Endothelial cell (in vitro differentiated cells): ENCODE measurements around the gene SYT3. TPM values are rescaled to one million over a fixed set of nuclear protein-coding genes. Genes with fewer than 3 reads are reported as not detected.
A peak's percentile ranks its signal among the peaks of the same experiment; 100 is the strongest.
"Not testable (repeated sequence)": the region's sequence is repeated elsewhere in the genome, so short reads cannot be mapped to it uniquely, and the experiment has no call there.

Experiments used
- DNase-seq: peaks from one replicate; pipeline ENCODE4 v3.0.0; 2021; ENCODE audit warnings: low spot score
- H3K27ac Mint-ChIP-seq: one replicate; pipeline ENCODE4 v1.8.0; 2021; ENCODE audit warnings: mixed read lengths, inconsistent platforms; ENCODE audit not compliant: unreplicated experiment
- H3K27me3 Mint-ChIP-seq: one replicate; pipeline ENCODE4 v1.8.0; 2021; ENCODE audit warnings: mild to moderate bottlenecking, moderate library complexity, mixed read lengths, inconsistent platforms; ENCODE audit not compliant: unreplicated experiment
- H3K36me3 Mint-ChIP-seq: one replicate; pipeline ENCODE4 v1.8.0; 2021; ENCODE audit warnings: mild to moderate bottlenecking, low read depth, mixed read lengths, inconsistent platforms; ENCODE audit not compliant: unreplicated experiment
- H3K4me1 Mint-ChIP-seq: one replicate; pipeline ENCODE4 v1.8.0; 2021; ENCODE audit warnings: mild to moderate bottlenecking, mixed read lengths, inconsistent platforms; ENCODE audit not compliant: unreplicated experiment
- H3K4me3 Mint-ChIP-seq: one replicate; pipeline ENCODE4 v1.8.0; 2021; ENCODE audit warnings: mild to moderate bottlenecking, mixed read lengths, inconsistent platforms; ENCODE audit not compliant: unreplicated experiment
- H3K9me3 Mint-ChIP-seq: one replicate; pipeline ENCODE4 v1.8.0; 2021; ENCODE audit warnings: mixed read lengths, inconsistent platforms; ENCODE audit not compliant: unreplicated experiment
- CTCF ChIP-seq: fragments of 200-600 bp; sonication (generic); IDR thresholded peaks from one replicate; pipeline ENCODE4 v1.5.0; 2021; ENCODE audit warnings: antibody characterized with exemption; ENCODE audit not compliant: unreplicated experiment
- total RNA-seq: library from RNA; stranded (reverse); fragmentation: NEBNext Ultra II Directional; extraction: Animal tissue kit (Norgen Biotek cat#: 25700); gene quantifications from one replicate; pipeline ENCODE4 v1.2.1, GENCODE V29; 2021; ENCODE audit not compliant: unreplicated experiment

Gene SYT3
- total RNA-seq, 1 donor from 2014 or later = 0.15 TPM

- no peak overlapping the region for H3K4me3 Mint-ChIP-seq
- peaks cover 17% of the 10 kb centered on the region for H3K9me3 Mint-ChIP-seq
- peaks cover 1% of the 10 kb centered on the region for H3K27me3 Mint-ChIP-seq
- TF ChIP-seq CTCF = no peak
- H3K27ac Mint-ChIP-seq = no peak overlapping the region
- no peak for DNase-seq
- H3K4me1 Mint-ChIP-seq = no peaks in the 10 kb centered on the region
- H3K36me3 Mint-ChIP-seq = peaks cover 6% of the 10 kb centered on the region
Measured at GRCh38 chr19:50590191-50590590, 49.5 kb downstream of the SYT3 start.

GRCh38 chr19:50581795-50582660 is 57.7 kb downstream of the SYT3 start:
- H3K4me1 Mint-ChIP-seq, DNase-seq, H3K27me3 Mint-ChIP-seq, H3K4me3 Mint-ChIP-seq, H3K27ac Mint-ChIP-seq: not testable (repeated sequence)
- Mint-ChIP-seq H3K36me3 (peaks cover 12% of the 10 kb centered on the region), H3K9me3 (peaks cover 24% of the 10 kb centered on the region)

- H3K27me3 Mint-ChIP-seq = peaks cover 8% of the 10 kb centered on the region
- TF ChIP-seq CTCF = no peak
Measured at GRCh38 chr19:50580970-50581634, 58.6 kb downstream of the SYT3 start.

GRCh38 chr19:50580240-50580639 is 59.4 kb downstream of the SYT3 start:
- peaks cover 12% of the 10 kb centered on the region for H3K36me3 Mint-ChIP-seq
- TF ChIP-seq CTCF = no peak
- peak overlapping the region; percentile 7 for H3K4me3 Mint-ChIP-seq
- H3K27me3 Mint-ChIP-seq = peaks cover 11% of the 10 kb centered on the region
- no peak overlapping the region for H3K27ac Mint-ChIP-seq
- no peak for DNase-seq
- peaks cover 21% of the 10 kb centered on the region for H3K9me3 Mint-ChIP-seq
- no peaks in the 10 kb centered on the region for H3K4me1 Mint-ChIP-seq

More at GRCh38 chr19:50580970-50581634, 58.6 kb downstream of the SYT3 start:
- peaks cover 21% of the 10 kb centered on the region for H3K9me3 Mint-ChIP-seq
- no peak overlapping the region for H3K27ac Mint-ChIP-seq
- no peak for DNase-seq
- no peaks in the 10 kb centered on the region for H3K4me1 Mint-ChIP-seq
- peak overlapping the region; percentile 12 for H3K4me3 Mint-ChIP-seq
- peaks cover 12% of the 10 kb centered on the region for H3K36me3 Mint-ChIP-seq

GRCh38 chr19:50576769-50577168 is 62.9 kb downstream of the SYT3 start:
- not testable (repeated sequence) for H3K27me3 Mint-ChIP-seq, H3K27ac Mint-ChIP-seq, H3K36me3 Mint-ChIP-seq, DNase-seq, H3K4me1 Mint-ChIP-seq, H3K4me3 Mint-ChIP-seq
- peaks cover 17% of the 10 kb centered on the region for H3K9me3 Mint-ChIP-seq
